ENCODE measurements around the gene NCKAP5.

The NCKAP5 gene

DNA sequence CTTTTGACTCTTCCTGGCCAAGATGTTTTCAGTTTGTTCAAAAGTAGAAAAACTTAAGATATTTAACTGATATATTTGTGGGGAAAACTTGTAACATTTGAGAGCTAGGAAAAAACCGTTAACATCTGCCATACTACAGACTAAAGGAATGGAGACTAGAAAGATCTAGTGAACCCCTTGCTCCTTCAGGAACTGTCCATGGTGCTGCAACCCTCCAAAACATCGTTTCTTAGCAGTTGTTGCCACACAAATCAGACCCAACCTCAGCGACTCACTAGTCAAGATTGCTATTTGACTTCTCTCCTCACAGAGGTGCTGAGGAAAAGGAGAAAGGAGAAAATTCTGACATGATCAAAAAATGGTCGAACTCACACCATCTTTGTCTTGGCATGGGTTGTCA lies 504.5 kb downstream of the NCKAP5 start:
- no peak for DNase-seq

GRCh38 chr2:133062931-133063665 lies 505.2 kb downstream of the NCKAP5 start:
- DNase-seq: no peak

DNA sequence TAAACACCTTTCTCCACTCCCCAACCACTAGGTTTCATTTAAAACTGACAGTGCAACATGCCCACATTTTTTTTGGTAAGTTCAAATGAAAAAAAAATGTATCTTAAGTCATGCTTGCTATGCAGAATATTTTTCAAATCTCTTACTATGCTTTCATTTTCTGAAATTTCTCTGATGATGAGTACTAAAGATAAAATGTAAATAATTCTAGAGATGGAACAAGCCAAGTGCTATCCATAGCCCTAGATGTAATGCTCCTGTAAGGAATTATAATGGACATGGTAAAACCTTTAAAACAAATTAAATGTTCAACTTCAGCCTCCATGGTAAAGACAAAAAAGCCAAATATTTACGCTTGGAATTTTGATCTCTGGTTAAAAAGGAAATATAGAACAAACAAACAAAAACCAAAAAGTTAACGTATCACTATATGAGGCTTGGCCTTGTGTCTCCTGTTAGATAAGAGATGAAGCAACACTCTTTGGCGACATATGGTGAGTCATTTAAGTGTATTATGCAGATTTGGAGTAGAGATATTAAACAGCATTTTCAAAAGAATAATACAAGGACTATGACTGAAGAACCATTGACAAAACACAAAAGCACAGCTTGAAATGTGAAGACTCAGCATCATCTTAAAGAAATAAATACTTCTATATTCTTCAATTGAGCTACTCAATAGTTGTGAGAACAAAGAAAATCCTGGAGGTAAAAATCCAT lies 506.2 kb downstream of the NCKAP5 start:
- no peak for DNase-seq

DNA sequence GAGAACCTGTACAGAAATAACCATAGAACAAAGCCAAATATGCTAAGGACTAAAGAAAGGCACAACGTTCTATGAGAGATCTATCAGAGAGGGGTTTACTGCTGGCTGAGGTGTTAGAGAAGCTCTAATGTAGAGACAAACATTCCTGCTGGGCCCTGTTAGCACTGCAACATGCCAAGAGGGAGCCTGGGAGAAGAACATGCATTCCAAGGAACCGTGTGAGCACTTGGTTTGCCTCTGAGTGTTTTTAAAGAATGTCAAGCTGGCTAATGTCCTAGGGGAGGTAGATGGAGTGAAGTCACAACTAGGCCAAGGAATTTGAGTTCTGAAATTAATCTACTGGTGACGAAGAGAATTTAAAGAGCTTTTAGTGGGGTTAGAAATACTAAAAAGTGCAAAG lies 514.0 kb downstream of the NCKAP5 start:
- DNase-seq: no peak

DNA sequence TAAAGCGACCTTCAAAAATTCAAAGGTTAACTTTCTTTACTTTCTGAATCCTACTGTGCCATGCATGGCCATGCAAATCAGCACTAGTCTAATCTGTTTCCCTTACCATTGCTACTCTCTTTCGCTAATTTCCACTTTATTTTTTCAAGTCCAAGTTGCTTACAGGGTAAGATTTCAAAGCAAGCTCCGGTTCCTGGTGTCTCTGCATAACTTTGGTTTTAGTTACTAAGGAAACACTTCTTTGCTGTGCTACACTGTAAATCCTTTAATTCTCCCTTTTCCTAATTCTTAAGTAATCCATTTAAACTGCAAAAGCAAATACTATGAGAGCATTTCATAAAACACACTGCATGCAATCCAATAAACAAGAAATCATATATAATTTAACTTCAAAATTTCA lies 514.7 kb downstream of the NCKAP5 start:
- no peak for DNase-seq

DNA sequence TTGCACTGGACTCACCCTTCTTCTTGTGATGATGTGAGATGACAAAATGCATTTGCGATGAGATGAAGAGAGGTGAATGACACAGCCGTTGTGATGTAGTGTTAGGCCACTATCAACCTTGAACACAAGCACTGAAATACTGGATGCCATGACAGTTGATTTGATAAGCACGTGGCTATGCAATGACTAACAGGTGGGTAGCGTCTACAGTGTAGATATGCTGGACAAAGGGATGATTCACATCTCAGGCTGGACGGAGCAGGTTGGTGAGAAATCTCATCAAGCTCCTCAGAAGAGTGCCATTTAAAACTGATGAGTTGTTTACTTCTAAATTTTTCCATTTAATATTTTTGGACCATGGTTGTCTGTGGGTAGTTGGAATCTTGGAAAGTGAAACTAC lies 522.5 kb downstream of the NCKAP5 start:
- DNase-seq: no peak

- no peak for DNase-seq
Observed at GRCh38 chr2:133044556-133044955, 523.7 kb downstream of the NCKAP5 start.

DNA sequence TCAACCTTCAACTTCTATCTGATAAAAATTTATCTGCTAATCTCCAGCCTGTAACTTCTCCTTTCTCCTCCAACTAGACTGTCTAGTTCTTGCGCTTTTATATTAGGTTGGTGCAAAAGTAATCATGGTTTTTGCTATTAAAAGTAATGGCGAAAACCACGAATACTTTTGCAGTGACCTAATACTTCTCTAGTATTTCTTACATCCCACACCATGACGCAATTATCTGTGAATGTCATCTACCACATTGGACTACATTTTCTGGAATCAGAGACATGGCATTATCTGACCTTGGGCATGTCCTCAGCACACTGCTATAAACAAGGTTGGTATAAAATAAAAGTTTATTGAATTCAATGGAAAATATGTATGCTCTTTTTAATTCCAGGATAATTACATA lies 528.1 kb downstream of the NCKAP5 start:
- no peak for DNase-seq

DNA sequence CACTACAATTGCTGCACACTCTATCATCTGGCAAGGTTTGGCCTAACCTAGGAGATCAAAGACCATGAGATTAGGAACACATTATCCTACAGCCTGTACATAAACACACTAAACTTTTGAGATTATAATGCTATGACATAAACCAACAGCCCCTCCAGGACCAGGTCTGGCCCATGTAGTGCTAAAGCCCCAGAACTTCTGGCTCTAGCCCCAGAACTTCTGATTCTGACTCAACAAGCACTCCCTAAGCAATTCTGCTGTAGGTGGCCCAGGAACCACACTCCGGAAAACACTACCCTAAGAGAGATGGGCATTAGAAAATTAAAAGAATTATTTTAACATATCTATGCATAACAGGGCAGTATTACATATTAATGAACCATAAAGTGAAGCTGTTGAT lies 528.7 kb downstream of the NCKAP5 start:
- DNase-seq: no peak

- DNase-seq: no peak
Observed at GRCh38 chr2:133026536-133027177, 541.6 kb downstream of the NCKAP5 start.

DNA sequence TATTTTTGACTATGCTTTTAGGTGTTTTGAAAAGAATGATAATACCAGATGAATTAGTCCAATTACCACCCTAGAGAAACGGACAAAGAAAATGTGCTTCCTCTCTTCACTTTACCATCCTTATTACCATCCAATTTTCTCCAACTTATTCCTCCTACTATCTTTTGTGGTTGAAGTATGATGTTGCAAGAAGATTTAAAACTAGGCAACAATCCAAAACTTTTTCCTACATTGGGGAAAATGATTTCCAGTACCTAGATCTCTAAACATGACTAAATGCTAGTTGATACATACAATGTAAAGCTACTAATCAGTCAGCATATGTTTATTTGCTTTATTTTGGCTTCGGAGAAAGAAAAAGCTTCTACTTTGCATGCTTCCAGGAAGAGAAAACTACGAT lies 543.3 kb downstream of the NCKAP5 start:
- no peak for DNase-seq

- DNase-seq: no peak
Observed at GRCh38 chr2:133012847-133013734, 555.2 kb downstream of the NCKAP5 start.

GRCh38 chr2:133004623-133005022 lies 563.6 kb downstream of the NCKAP5 start:
- peak in 1 of 2 experiments; percentile 0 for DNase-seq

DNA sequence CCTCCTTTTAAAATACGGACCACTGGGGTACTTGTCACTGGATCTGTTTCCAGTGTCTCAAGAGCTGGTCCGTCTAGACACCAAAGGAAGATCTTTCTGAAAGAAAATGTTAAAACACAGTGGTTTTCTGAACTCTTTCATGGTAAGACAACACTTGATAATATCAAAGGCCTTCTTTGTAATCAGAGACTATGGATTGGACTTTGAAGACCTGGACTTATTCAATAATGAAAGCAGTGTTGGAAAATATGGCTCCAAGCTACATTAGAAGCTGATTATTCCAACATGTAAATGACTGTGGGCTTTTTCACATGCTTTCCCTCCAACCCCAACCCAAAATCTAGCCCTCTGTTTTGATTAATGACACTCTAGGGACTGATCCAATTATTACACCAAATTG lies 568.8 kb downstream of the NCKAP5 start:
- no peak for DNase-seq

- no peak for DNase-seq
Observed at GRCh38 chr2:132998221-132998620, 570.0 kb downstream of the NCKAP5 start.

GRCh38 chr2:132991471-132992045 lies 576.7 kb downstream of the NCKAP5 start:
- DNase-seq: peak in 1 of 2 experiments; percentile 15

DNA sequence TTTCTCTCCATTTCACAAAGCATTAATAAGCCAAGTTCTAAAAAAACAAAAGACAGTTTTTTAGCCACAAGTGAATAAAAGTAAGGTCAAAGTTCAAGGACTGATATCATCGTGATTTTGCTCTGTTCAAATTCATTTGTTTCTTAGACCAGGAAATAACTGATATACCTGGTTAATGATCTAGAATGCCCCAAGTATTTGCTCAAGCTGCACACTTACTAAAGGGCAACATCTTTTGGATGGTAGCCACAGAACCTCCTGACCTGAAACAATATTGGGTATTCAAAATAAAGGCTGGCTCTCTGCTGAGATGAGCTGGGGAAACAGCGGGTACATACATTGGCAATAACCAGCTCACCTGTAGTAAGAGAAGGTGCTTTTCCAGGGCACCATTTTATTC lies 583.5 kb downstream of the NCKAP5 start:
- no peak for DNase-seq

GRCh38 chr2:132980304-132980703 lies 588.0 kb downstream of the NCKAP5 start:
- no peak for DNase-seq

DNA sequence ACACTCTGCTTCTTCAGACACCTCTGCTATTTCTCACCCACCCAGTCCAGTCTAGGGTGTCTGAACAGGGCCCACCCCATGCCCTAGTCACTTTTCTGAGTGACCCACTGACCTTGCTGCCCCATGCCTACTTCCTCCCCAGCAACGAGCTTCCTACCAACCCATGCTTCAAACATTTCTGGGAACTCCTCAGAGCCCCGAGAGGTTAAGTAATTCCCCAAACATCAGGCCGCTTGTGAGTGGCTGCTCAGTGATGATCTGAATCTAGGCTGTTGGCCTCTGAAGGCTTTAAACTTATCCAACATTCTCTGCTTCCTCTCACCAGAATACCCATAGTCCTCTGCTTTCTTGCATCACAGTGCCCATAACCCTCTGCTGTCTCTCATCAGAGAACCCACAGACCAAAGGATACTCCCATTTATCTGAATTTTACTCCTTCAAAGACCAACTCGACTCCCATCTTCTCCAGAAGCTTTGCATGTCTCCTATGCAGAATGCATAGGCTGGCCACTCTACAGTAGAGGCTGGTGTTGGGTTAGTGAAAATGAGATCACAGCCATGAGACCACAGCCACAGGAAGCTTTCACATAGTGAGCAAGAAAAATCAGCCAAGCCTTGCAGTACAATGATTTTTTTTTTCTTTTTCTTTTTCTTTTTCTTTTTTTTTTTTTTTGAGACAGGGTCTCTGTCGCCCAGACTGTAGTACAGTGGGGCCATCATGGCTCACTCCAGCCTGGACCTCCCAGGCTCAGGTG lies 588.7 kb downstream of the NCKAP5 start:
- no peak for DNase-seq

- no peak for DNase-seq
Observed at GRCh38 chr2:132978840-132979239, 589.4 kb downstream of the NCKAP5 start.

- DNase-seq: no peak
Observed at GRCh38 chr2:132977812-132978529, 590.3 kb downstream of the NCKAP5 start.
